Stimulated activated CD8-positive, alpha-beta memory T cell treated with anti-CD3 and anti-CD28 coated beads, Interleukin-4, amount 100 ng/mL, for 4 hours (primary cell): ENCODE data around the gene ATOH8.

Source experiments
- DNase-seq, 2 donors: peaks; one replicate each; pipeline ENCODE4 v3.0.0-alpha.2; 2020; ENCODE audit warnings: low read depth in 2 of 2, low spot score in 1 of 2

The ATOH8 gene

DNA sequence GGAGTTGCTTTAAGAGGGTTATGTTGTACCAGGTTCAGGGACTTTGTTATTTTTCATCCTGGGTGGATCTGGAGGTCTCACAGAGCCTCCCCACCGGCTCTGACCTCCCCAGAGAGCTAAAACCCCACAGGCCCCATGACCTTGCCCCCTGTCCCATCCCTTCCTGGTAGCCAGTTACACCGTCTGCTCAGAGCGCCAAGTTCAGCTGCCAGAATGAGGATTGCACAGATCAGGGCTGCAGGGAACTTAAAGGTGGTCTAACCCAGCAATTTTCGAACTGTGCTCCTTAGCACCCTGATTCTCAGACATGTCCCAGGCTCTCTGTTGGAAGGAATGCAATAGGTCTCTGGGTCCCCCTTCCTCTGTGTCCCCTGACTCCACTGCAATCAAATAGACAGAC lies 32.1 kb downstream of the ATOH8 start:
- no peak for DNase-seq

DNA sequence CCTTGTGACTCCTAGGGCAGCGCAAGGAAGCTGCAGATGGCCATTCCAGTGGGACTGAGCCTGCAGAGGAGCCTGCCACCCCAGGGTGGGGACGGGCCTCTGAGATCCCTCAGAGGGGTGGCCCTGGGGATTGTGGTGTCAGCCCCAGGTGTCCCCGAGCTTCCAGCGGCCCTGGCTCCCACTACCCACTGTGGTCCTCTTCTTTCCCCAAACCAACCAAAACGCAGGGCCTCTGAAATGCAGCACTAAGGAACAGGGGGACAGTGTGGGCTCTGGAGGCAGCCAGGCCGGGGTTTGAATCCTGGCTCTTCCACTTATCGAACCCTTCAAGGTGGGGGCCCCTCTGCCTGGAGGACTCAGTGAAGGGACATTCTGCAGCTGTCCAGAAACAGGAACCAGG lies 32.7 kb downstream of the ATOH8 start:
- no peak for DNase-seq

DNA sequence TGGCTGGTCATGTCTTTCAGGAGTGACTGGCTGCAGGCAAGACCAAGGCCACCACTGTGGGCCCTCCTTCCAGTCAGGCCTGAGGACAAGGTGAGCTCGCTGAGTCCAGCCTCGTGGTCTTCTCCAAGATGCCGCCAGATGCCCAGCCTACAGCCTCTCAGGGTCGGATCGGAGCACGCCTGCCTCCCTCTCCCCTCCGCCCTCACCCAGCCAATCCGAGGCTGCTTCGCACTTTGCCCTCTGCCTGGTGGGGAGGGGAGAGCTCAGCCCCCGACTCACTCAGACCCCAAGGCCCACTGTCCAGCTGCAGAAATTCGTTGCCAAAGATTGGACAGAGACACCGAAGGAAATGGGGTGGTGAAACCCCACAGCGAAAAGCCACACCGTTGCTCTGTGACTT lies 33.1 kb downstream of the ATOH8 start:
- DNase-seq = no peak

DNA sequence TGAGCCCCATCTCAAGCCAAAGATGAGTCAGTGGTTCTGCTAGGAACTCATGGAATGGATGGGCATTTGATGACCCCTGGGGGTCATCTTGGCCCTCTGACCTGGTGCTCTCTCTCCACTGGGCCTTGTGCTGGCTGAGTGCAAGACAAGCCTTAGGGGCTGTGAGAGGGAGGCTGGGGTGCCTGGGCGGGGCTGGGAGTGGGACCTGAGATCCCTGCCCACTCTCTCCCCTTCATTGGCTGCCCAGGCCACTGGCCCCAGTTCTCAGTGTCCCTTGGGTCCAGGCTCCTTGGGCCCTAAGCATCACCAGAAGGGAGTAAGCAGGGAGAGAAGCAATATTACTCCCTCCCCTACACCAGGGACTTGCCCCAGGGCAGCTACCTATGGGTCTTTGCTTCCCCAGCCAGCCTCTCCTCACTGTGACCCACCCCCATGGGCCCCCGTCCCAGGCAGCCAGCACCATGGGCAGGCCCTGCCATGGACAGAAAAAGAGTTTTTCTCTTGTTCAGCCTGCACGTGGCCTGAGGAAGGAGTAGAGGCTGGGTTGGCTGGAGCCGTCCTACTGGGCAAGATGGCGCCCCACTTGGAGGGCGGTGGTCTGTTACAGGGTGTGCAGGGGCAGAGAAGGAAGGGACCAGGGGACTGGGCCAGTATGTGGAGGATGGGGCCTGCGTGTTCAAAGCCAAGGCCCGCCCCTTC lies 33.6 kb downstream of the ATOH8 start:
- DNase-seq = no peak

DNA sequence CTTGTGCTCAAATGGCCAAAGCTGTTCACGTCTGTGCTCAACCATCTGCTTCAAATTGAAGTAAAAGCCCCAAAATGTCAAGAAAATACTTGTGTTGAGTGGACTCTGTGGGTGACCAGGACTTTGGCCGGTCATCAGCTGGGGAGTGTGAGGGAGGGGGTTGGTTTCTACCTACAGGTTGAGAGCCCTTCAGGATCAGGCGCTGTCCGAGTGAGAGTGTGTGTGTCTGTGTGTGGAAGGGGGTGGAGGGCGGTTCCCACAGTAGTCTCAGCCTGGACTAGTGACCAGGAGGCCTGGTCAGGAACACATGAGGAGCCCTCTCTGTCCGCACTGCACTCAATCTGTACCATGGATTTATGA lies 34.2 kb downstream of the ATOH8 start:
- no peak for DNase-seq

DNA sequence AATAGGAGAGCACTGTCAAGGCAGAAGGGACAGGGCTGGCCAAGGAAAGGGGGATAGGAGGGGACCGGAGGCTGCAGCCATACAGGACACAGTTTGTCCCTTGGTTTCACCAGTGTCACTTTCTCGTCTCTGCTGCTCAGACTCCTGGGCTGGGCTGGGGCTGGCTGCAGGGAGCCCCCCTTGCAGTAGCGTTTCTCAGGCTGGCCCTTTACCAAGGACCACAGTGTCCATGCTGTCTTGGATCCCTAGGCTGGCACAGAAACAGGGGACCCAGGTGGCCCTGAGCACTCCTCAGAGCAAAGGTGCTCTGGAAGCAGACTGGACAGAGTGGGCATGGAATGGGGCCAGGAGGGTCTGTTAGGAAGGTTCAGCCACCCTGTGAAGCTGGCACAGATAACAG lies 34.8 kb downstream of the ATOH8 start:
- DNase-seq = no peak

DNA sequence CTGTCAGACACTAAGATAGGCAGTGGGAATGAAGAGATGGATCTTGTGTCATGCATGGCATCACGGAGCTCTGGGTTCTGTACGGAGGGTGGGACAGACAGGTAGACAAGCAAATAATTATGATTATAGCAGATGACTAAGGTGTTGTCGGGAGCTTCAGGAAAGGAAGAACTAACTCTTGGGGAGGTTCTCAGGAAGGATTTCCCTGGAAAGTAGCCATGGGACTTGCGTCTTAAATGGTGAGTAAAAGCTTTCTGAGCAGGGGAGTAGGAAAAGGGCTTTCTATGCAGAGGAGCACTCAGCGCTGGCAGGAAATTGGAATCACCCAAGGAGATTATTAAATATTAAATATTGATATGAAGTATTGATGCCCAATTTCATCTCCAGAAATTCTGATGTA lies 35.5 kb downstream of the ATOH8 start:
- DNase-seq = no peak

DNA sequence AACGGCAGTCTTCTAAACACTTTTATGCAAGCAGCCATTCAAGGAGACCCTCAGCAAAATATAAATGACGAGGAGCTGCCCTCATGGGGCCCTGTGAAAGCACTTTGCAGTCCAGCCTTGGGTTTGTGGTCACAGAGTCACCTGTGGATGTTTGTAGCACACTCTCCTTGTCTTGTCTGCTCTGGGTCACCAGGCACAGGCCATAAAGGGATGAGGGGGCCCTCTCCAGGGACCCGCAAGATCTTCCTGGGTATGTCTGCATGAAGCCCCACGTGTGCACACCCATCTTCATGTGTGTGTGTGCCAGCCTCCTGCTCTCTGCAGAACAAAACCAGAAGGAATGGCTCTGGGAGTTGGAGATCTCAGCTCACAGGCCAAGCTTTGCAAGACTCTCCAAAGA lies 36.2 kb downstream of the ATOH8 start:
- DNase-seq = no peak

DNA sequence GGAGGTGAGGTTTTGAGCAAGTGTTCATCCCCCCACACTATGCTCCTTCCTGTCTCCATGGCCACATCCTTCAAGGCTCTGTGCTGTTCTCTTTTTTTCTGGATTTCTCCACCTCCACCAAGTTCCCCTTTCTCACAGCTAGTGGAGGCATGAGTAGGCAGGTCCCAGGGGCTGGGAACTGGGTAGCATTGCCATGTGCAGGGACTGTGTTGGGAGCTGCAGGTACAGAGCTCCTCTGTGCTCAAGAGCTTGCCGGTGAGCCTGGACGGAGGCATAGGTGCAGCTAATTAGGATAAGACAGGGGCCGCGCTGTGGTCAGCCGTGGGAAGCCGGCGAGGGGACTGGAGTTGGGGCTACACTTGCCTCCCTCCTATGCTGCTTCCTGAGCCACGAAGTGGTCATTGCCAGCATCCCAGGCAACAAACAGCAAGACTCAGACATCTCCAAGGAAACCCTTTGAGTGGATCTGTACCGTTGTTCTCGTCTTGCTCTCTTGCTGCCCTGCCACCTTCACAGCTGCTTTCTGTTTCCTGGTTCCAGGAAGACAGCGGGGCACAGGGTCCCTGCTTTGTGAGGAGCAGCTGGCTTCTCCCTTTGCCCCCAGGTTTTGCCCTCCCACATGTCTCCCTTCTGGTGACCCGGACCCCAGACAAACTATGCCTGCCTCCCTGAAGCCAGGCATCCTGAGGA lies 36.9 kb downstream of the ATOH8 start:
- DNase-seq = no peak

DNA sequence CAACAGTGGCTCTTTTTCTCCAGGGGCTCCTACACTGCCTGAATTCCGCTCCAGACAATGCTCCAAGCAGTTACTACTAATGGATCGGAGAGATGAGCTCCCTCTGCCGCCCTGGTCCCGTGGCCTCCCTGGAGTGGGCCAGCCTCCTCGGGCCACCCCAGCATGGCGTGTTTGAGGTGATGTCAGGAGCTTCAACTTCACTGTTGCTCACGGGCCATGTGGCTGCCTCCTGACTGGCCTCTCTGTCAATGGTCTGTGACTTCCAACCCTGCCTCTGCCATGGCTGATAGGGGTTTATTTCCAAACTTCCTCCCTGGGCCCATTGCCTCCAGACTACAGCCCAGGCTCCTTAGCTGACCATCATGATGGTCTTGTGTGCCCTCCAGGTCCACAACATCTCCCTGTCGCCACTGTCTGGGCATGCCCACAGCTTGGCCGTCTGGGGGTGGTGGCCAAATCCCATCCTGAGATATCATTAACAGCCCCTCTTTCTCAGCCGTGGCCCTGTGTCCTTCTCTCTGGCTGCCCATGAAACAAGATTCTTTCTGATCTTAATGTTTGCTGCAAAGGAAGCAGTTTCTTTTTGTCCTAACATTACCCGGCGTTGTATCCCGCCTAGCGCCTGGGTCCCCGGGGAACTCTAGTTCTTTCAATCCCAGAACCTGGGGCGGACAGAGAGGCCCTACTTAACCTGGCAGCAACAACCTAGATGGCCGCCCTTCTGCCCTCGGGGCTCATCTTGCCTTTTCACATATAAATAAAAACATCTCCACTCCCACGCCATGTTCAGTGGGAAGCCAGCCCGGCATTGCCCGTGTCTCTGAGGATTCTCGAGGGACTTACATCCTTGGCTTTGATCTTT lies 38.1 kb downstream of the ATOH8 start:
- DNase-seq = no peak

DNA sequence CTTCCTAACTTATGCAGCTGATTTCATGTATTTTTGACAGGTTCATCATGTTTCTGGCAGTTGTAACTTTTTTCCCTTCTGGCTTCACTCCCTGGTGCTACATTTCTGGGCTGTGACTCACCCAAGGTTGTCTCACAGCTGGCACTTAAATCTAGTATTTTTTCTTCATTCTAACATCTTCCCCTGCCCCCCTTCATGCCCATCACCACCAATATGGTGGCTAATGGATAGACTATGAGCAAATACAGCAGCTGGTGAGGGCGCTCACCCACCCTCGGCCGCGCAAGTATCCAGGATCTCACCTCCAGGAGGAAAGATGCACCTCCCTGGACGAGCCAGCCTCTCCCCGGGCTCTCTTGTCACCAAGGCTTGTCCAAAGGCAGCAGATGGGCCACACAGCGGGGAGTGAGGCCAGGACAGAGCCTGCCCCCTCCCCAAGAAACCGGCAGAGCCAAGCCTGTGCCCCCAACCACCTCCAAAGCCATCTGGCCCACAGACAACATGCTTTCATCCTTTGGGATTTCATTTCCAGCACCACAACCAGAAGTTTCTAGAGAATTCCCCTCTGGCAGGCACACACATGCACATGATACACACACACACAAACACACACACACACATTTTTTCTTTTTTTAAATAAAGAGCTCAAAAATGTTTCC lies 39.1 kb downstream of the ATOH8 start:
- DNase-seq = no peak

DNA sequence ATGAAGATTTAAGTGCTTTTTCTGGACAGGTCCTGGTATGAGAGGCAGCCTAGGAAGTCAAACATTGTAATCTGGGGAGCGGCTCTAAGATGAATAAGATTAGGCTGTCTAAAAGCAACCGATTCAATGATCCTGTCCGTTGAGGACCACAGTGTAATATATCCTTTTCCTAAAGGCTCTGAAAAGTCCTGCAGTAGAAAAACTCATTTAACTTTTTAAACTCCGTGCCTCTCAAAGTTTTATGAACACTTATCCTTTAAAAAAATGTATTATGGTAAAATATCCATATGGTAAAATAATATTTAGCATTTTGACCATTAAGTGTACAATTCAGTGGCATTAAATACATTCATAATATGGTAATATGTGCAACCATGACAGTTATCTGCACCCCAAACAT lies 39.8 kb downstream of the ATOH8 start:
- no peak for DNase-seq

DNA sequence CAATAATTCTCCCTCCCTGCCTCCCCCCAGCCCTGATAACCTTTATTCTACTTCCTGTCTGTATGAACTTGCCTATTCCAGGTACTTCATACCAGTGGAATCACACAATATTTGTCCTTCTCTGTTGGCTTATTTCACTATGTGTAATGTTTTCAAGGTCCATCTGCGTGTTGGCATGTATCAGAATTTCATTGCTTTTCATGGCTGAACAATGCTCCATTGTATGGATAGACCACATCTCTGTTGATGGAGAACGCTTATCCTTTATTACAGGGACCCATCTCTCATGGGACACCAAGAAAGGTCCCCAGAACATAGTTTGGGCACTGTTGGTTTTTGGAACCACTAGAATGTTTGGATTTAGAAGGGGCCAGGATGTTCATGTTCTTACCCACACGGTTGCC lies 40.2 kb downstream of the ATOH8 start:
- no peak for DNase-seq

DNA sequence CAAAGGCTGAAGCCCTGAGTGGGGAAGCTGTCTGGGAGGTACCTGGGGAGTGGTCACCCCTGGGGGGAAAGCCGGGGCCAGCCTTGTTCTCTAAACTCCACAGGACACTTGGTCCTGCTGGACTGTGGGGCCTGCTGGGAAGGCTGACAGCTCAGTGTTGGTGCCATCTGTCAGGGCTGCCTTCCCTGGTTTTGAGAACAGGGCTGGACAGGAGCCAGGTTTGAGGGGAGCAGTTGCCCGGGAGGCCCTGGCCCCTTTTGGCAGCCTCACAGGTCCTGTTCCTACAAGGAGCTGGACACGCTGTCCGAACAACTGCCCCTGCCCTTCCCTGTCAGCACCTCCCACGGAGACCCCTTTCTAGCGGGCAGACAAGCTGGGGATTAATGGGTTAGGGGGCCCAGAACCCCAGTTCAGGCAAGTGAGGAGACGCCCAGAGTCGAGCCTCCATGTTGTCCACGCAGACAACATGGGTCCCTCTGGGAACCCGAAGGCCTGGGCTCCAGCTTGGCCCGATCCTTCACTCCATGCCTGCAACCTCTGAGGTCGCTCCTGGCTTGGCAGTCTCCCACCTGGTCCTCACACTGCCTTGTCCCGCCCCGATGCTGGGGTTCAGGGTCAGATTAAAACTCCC lies 40.8 kb downstream of the ATOH8 start:
- DNase-seq = no peak

DNA sequence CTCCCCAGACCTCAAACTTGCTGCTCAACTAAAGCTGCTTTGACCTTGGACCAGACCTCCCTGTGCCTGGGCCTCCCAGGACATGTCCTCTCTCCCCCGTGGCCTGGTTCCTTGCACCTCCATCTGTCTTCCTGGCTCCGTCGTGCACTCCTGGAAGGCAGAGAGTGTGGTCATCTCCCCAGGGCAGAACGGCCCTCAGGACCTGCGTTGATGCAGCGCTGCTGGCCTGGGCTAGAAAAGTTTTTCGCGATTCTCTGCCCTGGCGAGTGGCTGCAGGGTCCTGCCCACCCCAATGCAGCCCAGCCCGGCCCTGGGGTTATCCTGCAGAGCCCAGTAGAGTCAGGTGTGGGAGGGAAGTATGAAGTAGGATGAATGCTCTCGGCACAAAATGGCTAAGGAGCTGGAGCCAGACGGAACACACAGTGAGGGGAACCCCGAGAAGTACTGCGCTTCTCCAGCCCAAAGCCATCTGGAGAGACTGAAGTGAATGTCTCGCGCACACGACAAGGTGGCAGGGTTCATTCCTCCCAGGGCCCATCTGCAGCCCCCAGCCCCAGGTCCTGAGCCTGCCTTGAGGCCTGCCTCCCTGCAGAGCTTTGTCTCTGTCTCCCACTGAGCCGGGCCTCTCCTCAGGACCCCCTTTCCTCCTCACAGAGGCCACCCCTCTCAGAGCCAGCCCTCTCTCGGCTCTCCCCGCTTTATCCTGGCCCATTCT lies 41.7 kb downstream of the ATOH8 start:
- DNase-seq = no peak

DNA sequence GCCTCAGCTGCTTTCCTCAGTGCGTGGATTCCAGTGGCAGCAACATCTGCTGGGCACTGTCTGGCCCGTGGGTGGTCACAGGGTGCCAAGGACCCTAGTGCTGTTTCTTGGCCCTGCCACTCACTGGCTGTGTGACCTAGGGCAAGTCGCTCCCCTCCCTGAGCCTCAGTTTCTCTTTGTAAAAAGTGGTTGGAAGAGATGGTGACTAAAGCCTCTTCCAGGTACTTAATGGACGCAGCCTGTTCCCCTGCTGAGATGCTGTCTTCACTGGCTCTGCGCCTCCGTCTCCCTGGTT lies 42.2 kb downstream of the ATOH8 start:
- no peak for DNase-seq

DNA sequence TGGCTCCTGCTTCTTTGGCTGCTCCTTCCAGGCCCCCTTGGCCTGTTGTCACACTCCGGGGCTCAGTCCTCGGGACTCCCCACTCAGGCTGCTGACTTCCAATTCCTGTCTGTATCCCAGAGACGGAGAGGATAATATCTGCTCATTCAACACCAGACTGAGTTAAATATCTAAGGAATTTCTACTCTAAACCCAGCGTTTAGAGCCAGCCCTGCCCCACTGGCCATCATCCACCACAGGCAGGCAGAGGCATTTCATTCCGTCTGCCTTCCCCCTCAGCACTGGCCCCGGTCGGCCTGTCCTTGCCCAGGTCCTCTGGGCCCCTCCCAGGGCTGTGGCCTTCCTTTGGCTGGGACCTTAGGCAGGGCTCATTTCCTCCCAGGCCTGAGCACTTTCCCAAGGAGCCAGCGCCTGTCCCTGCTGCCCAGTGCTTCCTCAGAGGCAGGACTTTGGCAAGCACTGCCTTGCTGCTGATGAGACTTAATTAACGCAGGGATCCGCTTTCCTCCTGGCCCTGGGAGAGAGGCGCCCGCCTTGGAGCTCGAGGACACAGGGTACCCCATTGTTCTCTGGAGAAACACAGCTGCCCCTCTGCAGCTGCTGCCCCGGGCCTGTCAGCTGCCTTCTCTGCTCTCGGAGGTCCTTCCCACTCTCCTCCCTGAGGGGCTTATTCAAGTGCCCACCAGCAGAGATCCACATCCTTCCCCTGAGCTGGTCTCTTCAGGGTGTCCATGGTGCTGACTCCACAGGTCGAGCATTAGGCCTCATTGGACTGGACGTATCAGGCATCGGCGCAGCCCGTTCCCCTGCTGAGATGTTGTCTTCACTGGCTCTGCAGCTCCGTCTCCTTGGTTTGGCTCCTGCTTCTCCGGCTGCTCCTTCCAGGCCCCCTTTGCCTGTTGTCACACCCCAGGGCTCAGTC lies 42.8 kb downstream of the ATOH8 start:
- DNase-seq = no peak

DNA sequence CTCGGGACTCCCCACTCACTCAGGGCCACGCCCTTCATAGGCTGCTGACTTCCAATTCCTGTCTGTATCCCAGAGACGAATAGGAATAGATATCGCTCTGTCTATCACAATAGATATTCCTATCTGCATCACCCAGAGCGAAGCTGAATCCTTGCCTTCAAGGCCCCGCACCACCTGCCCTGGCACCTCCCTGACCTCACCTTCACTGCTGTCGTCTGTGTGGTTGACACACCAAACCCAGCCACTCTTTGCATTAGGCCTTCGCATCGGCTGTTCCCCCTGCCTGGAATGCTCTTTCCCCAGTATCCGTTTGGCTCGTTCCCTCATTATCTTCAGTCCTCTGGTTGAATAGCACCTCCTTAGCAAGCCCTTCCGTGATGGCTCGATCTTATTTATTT lies 43.5 kb downstream of the ATOH8 start:
- DNase-seq = no peak

DNA sequence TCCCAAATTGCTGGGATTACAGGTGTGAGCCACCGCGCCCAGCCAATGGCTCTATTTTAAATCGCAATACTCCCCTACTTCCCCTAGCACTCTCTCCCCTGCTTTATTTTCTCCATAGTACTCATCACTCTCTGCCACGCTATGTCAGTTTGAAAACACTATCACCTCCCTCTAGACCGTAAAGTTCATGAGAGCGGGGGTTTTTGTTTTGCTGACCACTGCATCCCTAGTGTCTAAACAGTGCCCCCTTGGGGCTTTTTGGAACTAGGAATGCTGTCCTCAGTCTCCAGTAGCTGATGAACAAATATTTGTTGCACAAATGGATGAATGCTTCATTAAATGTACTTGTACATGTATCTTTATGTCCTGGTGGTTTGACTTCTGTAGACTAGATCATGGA lies 44.1 kb downstream of the ATOH8 start:
- no peak for DNase-seq
